Measurements from ENCODE around the gene ZNF469. TPM values are rescaled to one million over a fixed set of nuclear protein-coding genes. Genes with fewer than 3 reads are reported as not detected.

Gene ZNF469
- total RNA-seq, 1 experiment from 2014 or later, result 3.2 TPM

GRCh38 chr16:88394426-88394825 is 11.7 kb downstream of the ZNF469 start (continued):
- TF ChIP-seq FOXP1 (CRISPR knock-in tag; IDR thresholded peaks at IDR 0.05; ENCODE audit: borderline replicate concordance) (no peak), FOXJ3 (CRISPR knock-in tag; IDR thresholded peaks at IDR 0.05; ENCODE audit: borderline replicate concordance) (no peak), GTF2I (CRISPR knock-in tag; conservative IDR thresholded peaks at IDR 0.05) (no peak), TP53 (CRISPR knock-in tag; IDR thresholded peaks at IDR 0.05) (no peak), PRDM15 (CRISPR knock-in tag; IDR thresholded peaks at IDR 0.05) (no peak), FOXP4 (CRISPR knock-in tag; IDR thresholded peaks at IDR 0.05) (no peak), CREM (CRISPR knock-in tag; IDR thresholded peaks at IDR 0.05) (no peak)

- 0 out of 2 replicates have a peak, but pooled peaks cover 3% of the 10 kb centered on the region for H3K36me3 Mint-ChIP-seq
- CTCF ChIA-PET, result no interaction called here
- no peak overlapping the region for H3K27ac Mint-ChIP-seq
- TF ChIP-seq PRDM15 (CRISPR knock-in tag; IDR thresholded peaks at IDR 0.05), result no peak
- TF ChIP-seq ATF6 (CRISPR knock-in tag; IDR thresholded peaks at IDR 0.05), result no peak
- no peak for TF ChIP-seq NFE2L1 (CRISPR knock-in tag; IDR thresholded peaks at IDR 0.05)
- TF ChIP-seq CTCF (IDR thresholded peaks at IDR 0.05), result no peak
- TF ChIP-seq MAX (CRISPR knock-in tag; IDR thresholded peaks at IDR 0.05), result no peak
- TF ChIP-seq GTF2I (CRISPR knock-in tag; conservative IDR thresholded peaks at IDR 0.05), result no peak
- TF ChIP-seq E2F1 (CRISPR knock-in tag; IDR thresholded peaks at IDR 0.05), result no peak
- TF ChIP-seq KAT7 (CRISPR knock-in tag; IDR thresholded peaks at IDR 0.05; ENCODE audit: borderline replicate concordance), result no peak
- no peak for TF ChIP-seq MYBL2 (CRISPR knock-in tag; IDR thresholded peaks at IDR 0.05)
- no peak for TF ChIP-seq TCF7 (CRISPR knock-in tag; IDR thresholded peaks at IDR 0.05; ENCODE audit: low read depth)
- no peak for TF ChIP-seq ETV6 (CRISPR knock-in tag; IDR thresholded peaks at IDR 0.05)
- no peak for TF ChIP-seq MLX (CRISPR knock-in tag; IDR thresholded peaks at IDR 0.05)
- TF ChIP-seq ATF1 (CRISPR knock-in tag; IDR thresholded peaks at IDR 0.05), result no peak
- TF ChIP-seq JUN (CRISPR knock-in tag; IDR thresholded peaks at IDR 0.05), result no peak
- H3K9me3 Mint-ChIP-seq, result peaks cover 16% of the 10 kb centered on the region
- DNase-seq (ENCODE audit: low spot score), result no peak
- no peaks in the 10 kb centered on the region; the same call in 1 of the 2 replicates for H3K27me3 Mint-ChIP-seq (ENCODE audit: low read depth)
- ATAC-seq, result no peak
- POLR2A ChIA-PET, result no interaction called here
- H3K4me3 Mint-ChIP-seq, result no peak overlapping the region
- no peaks in the 10 kb centered on the region for H3K4me1 Mint-ChIP-seq
Measured at GRCh38 chr16:88395669-88396584, 13.2 kb downstream of the ZNF469 start.

Measured in WTC11 (cell line).